NOMO-1 (cell line): ENCODE measurements around the gene SACM1L.
"Not testable (repeated sequence)": the region's sequence is repeated elsewhere in the genome, so short reads cannot be mapped to it uniquely, and the experiment has no call there.

ENCODE experiments used
- DNase-seq, 2 experiments: peaks; one replicate each; lab custom pipeline; 2025; ENCODE audit not compliant: unreplicated experiment in 2 of 2; lab: John Stamatoyannopoulos, UW

Gene SACM1L

DNA sequence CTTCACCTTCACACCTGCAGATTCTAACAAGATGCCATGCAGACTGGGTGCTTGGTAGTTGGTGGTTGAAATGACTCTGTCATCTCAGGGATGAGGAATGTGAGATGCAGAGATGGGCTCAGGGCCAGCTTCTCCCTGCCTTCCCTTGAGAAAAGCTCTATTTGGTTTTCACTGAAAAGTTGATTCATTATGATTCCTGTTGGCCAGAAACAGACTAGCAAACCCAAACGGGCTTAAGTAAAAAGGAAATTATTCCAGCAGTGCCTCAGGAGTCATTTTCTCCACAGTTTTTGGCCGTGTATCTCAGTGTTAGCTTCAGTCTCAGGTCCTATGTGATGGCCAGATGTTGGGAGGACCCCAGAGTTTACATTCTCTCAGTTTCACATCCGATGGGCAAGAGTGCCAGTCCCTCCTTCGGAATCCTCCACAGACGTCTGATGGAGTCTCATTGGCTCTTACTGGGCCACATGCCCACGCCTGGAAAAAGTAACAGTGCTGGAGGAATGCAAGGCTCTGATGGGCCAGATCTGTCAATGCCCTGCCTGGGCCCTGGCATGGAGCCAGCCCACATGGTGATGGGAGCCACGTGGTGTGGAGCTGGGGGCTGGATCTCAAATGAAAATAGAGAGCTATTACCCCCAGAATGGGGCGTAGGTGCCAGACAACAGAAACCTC lies 22.3 kb upstream of the SACM1L start:
- DNase-seq, result no peak

DNA sequence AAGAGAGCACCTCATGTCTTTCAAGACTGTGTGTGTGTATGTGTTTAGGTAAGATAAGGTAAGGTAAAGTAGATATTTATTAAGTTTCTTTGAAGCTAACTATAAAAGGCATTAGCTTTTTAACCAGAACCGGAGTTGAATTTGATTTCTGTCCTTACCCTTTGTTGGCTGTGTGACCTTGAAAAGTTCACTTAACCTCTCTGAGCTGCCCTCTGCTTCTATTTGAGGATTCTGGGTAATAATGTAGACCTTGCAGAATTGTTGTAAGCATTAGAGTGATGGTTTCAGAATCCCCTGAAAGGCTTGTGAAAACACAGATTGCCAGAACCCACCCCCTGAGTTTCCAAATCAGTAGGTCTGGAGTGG lies 21.6 kb upstream of the SACM1L start:
- no peak for DNase-seq

DNA sequence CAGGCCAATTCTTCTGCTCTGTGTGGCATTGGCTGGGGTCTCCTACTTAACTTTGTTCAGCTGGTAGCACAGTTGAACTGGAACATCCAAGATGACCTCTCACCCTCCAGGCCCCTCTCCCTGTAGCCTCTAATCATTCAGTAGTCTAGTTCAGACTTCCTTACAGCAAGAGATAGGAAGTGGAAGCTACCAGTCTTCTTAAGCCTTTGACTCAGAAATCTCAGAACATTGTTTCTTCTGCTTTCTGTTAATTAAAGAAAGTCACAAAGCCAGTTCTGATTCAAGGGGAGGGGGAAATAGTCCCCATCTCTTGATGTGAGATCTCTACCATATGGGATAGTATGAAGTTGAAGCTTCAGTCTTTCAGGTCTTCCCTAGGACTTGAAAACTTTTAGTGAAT lies 18.8 kb upstream of the SACM1L start:
- DNase-seq, result no peak

DNA sequence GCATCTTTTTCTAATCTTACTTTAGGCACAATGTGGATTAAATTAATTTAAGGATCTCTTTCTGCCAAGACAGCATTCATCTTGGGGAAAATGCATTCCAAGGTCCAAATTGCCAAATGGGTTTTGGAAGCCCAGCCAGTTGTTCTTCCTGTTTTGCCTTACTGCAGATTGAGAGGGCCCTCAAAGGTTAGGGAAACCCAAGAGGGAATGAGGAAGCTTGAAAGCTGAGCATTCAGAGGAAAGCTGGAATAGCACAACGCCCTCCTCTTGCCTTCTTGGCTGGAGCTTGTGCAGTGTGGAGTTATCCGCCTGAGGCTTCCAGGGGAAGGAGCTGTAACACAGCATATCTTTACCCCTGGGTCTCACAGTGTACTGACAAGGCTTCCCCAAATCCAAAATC lies 18.2 kb upstream of the SACM1L start:
- DNase-seq, result no peak

DNA sequence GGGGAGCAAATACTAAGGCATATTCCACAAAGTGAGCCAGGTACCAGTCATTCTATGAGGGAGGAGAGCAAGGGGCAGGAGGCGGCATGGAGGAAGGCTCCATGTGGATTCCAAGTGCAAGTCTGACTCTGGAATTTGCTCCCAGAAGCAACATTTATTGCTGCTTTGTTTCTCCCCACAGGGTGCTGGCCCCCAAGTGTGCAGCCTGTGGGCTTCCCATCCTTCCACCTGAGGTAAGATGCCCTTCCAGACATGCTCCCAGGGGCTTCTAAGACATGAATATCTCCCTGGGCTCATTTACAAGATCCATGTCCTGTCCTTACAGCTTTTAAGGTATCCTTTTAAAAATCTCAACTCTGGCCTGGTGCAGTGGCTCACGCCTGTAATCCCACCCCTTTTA lies 15.9 kb upstream of the SACM1L start:
- no peak for DNase-seq

DNA sequence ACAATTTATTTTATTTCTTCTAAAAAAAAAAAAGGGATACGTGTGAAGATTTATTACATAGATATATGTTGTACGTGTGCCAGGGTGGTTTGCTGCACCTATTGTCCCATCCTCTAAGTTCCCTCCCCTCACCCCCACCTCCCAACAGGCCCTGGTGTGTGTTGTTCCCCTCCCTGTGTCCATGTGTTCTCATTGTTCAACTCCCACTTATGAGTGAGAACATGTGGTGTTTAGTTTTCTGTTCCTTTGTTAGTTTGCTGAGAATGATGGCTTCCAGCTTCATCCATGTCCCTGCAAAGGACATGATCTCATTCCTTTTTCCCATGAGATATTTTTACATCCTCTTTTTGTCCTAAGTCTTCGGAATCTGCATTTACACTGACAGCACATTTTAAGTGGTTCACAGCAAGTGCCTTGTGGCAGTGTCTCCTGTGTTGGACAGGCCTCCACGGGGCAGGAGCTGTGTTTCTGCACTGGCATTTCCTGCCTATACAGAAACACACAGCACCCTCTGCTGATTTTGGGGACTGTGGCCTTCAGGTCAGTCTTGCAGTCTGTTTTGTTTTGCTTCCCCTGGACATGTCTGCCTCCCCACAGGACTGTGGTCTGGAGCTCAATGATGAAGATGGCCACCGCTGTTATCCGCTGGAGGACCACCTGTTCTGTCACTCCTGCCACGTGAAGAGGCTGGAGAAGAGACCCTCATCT lies 12.7 kb upstream of the SACM1L start:
- DNase-seq, result no peak

GRCh38 chr3:45677033-45677446 lies 12.2 kb upstream of the SACM1L start:
- peak; percentile 66 to 79 for DNase-seq

GRCh38 chr3:45677841-45678240 lies 11.4 kb upstream of the SACM1L start:
- DNase-seq, result no peak

DNA sequence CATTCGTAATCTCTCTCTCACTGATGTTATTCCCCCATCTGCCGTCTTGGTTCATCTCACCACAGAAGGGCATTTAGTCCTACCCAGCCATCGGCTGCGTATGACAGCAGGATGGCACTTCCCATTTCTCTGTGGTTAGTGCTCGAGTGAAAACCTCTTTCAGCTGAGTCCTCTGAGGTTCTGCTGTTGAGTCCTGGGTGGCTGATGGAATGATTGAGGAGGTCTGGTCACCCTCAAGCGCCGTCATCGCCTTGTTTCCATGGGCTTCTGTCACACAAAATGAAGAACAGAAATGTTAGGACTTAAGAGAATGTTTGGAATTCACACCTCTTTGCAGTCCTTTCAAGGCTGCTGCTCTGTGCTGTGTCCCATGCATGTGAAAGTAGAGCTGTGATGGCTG lies 9.4 kb upstream of the SACM1L start:
- peak; percentile 69 to 79 for DNase-seq

DNA sequence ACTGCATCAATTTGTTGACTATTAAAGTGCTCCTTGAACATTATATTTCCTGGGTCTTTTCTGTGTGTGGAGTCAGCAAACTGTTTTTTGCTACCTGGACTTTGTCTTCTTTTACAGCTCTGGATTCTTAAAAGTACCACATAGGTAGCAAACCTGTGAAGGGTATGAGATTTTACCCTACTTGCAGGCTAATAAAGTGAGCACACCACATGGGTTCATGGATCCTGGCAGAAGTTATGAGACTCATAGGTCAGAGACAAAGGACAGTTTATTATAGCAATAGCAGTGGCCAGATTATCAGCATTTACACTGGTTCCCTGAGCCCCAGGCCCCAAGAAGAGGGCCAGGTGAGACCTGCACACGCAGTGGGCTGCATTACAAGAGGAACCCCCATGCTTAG lies 8.0 kb upstream of the SACM1L start:
- DNase-seq, result no peak

GRCh38 chr3:45681846-45682245 lies 7.3 kb upstream of the SACM1L start:
- DNase-seq, result no peak

DNA sequence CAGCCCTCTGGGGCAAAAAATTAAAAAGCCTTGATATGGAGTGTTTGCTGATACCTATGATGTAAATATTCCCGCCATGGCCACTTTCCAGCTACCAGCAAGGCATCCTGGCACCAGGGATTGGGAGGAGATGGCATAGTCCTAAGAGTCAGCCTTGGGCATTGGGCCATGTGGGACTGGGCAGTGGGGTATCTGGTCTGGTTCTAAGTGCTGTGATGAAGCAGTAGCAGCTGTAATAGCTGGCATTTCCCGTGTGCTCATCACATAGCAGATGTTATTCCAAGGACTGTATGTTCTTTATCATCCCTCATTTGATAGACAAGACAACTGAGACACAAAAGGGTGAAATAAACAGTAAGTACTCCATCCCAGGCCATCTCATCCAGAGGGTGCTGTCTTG lies 6.9 kb upstream of the SACM1L start:
- no peak for DNase-seq

GRCh38 chr3:45682786-45683185 lies 6.4 kb upstream of the SACM1L start:
- no peak for DNase-seq

DNA sequence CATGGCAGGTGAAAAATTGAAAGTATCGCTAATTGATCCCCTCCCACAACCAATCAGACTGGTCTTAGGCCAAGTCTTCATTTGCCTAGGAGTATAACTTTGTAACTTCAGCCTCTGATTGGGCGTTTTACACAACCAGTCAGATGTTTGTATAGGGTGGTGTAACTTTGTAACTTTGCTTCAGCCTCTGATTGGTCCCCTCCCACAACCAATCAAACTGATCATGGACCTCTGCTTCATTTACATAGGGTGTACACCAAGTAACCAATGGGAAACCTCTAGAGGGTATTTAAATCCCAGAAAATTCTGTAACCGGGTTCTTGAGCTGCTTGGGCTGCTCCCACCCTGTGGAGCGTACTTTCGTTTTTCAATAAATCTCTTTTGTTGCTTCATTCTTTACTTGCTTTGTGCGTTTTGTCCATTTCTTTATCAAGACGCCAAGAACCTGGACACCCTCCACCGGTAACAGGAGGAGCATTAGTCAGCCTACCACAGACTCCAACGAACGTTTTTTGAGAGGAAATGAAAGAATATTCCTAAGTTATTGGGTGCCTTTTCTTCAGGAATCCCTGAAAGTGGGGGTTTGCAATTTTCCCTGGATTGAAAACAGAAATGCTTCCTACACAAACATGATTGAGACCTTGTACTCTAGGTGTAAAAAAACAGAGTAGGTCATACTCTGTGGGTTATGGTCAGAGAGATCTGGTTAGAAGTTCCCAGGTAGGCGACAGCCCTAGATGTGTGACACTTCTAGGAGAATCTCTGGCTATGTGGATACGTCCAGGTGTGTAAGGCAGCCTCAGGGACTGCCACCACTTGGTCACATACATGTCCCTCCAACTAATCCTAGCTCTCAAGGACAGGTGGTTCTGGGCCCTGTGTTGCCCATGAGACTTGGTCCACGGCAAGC lies 5.5 kb upstream of the SACM1L start:
- no peak for DNase-seq

GRCh38 chr3:45684327-45684892 lies 4.8 kb upstream of the SACM1L start:
- no peak for DNase-seq

- not testable (repeated sequence) for DNase-seq
Measured at GRCh38 chr3:45685722-45686121, 3.5 kb upstream of the SACM1L start.

DNA sequence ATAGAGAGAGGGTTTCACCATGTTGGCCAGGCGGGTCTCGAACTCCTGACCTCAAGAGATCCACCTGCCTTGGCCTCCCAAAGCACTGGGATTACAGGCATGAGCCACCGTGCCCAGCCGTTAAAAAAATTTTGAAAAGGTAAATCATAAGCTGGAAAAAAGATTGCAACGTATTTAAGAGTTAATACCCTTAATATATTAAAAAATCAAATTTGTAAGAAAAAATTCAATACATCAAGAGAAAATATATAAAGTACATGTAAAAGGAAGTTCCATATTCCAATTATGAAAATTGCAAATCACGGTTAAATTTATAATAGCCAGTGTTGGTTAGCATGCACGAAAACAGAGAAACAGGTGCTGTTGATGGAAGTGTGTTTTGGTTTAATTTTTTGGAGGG lies 2.3 kb upstream of the SACM1L start:
- no peak for DNase-seq

DNA sequence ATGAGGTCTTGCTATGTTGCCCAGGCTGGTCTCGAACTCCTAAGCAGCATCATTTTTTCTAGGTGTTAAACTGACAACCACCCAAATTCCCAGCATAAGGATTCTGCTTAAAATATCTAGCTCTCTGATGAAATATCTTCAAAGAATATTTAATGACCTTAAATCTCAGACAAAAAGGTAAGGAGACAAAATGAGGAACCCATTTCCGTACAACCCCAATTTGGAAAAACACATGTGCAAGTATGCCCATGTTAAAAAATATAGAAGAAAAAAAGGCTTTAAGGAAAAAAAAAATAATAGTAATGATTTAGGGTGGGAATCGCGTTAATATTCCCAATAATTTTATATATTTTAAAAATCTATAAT lies 1.4 kb upstream of the SACM1L start:
- DNase-seq, result no peak

- peak; percentile 16 to 19 for DNase-seq
Measured at GRCh38 chr3:45688194-45688881, 858 bp upstream of the SACM1L start.

- DNase-seq, result no peak
Measured at GRCh38 chr3:45689787-45690145, 570 bp downstream of the SACM1L start.
